ENCODE results near the gene FOXP1.

- TF ChIP-seq POLR2A (IDR thresholded peaks at IDR 0.05) (no peak), CTCF (IDR thresholded peaks at IDR 0.05) (no peak)
These were observed 189.8 kb downstream of the FOXP1 start for GRCh38 chr3:71393745-71394144.
